Mesenchymal stem cell (in vitro differentiated cells and primary cell): ENCODE results near the gene EN2.

Source experiments
- DNase-seq: peaks from one replicate; pipeline ENCODE4 v3.0.0-alpha.2; 2013
- H2AFZ ChIP-seq: one replicate; pipeline ENCODE4 v1.6.1; 2013; ENCODE audit warnings: low read depth, mild to moderate bottlenecking, control low read depth, inconsistent platforms, low read length, moderate library complexity
- H2AK5ac ChIP-seq: 2 replicates; pipeline ENCODE4 v1.6.1; 2013; ENCODE audit warnings: low read length, moderate library complexity, mild to moderate bottlenecking, inconsistent platforms; ENCODE audit not compliant: severe bottlenecking
- H2BK120ac ChIP-seq: one replicate; pipeline ENCODE4 v1.6.1; 2013; ENCODE audit warnings: low read depth, mild to moderate bottlenecking, inconsistent platforms, low read length, moderate library complexity
- H2BK12ac ChIP-seq, 2 experiments: one replicate each; pipeline ENCODE4 v1.6.1; 2013; ENCODE audit warnings: inconsistent platforms in 2 of 2, low read length in 2 of 2, mild to moderate bottlenecking in 2 of 2, moderate library complexity in 2 of 2, control low read depth in 1 of 2
- H2BK15ac ChIP-seq: one replicate; pipeline ENCODE4 v1.6.1; 2013; ENCODE audit warnings: mild to moderate bottlenecking, low read depth, inconsistent platforms; ENCODE audit not compliant: poor library complexity, severe bottlenecking
- H2BK5ac ChIP-seq: 2 replicates; pipeline ENCODE4 v1.6.1; 2013; ENCODE audit warnings: low read depth, mild to moderate bottlenecking, low read length, control low read depth, inconsistent platforms; ENCODE audit not compliant: poor library complexity, severe bottlenecking
- H3K14ac ChIP-seq, 2 experiments: one replicate each; pipeline ENCODE4 v1.6.1; 2013; ENCODE audit warnings: inconsistent platforms in 2 of 2, low read length in 2 of 2, control low read depth in 1 of 2, mild to moderate bottlenecking in 1 of 2, moderate library complexity in 1 of 2
- H3K18ac ChIP-seq, 2 experiments: one replicate each; pipeline ENCODE4 v1.6.1; 2013; ENCODE audit warnings: inconsistent platforms in 2 of 2, low read length in 2 of 2, control low read depth in 1 of 2, low read depth in 1 of 2, mild to moderate bottlenecking in 1 of 2
- H3K23ac ChIP-seq, 2 experiments: one replicate each; pipeline ENCODE4 v1.6.1; 2013; ENCODE audit warnings: inconsistent platforms in 2 of 2, low read length in 2 of 2, mild to moderate bottlenecking in 2 of 2, moderate library complexity in 2 of 2, control low read depth in 1 of 2
- H3K27ac ChIP-seq: 2 replicates; pipeline ENCODE4 v1.5.1; 2013; ENCODE audit warnings: mild to moderate bottlenecking, moderate library complexity, low read length, control low read depth, inconsistent platforms; ENCODE audit not compliant: poor library complexity, severe bottlenecking
- H3K27me3 ChIP-seq, 2 experiments: 2 replicates each; pipeline versions ENCODE4 v1.6.1 to v1.7.0; 2013; ENCODE audit warnings: low read length in 2 of 2, mild to moderate bottlenecking in 2 of 2, moderate library complexity in 2 of 2, control low read depth in 1 of 2, inconsistent platforms in 1 of 2; ENCODE audit not compliant: control insufficient read depth in 1 of 2, insufficient read depth in 1 of 2
- H3K36me3 ChIP-seq, 2 experiments: 2 replicates each; pipeline versions ENCODE4 v1.6.1 to v1.7.0; 2013; ENCODE audit warnings: low read length in 2 of 2, control low read depth in 1 of 2, inconsistent platforms in 1 of 2, low read depth in 1 of 2, mild to moderate bottlenecking in 1 of 2; ENCODE audit not compliant: insufficient read depth in 2 of 2, control insufficient read depth in 1 of 2
- H3K4ac ChIP-seq, 2 experiments: one replicate each; pipeline ENCODE4 v1.6.1; 2013; ENCODE audit warnings: inconsistent platforms in 2 of 2, low read length in 2 of 2, mild to moderate bottlenecking in 2 of 2, moderate library complexity in 2 of 2, control low read depth in 1 of 2, low read depth in 1 of 2
- H3K4me1 ChIP-seq: 2 replicates; pipeline ENCODE4 v1.6.1; 2013; ENCODE audit warnings: low read depth, low read length, control low read depth; ENCODE audit not compliant: control insufficient read depth, insufficient read depth
- H3K4me2 ChIP-seq: 2 replicates; pipeline ENCODE4 v1.6.1; 2013; ENCODE audit warnings: low read length, mild to moderate bottlenecking, inconsistent platforms; ENCODE audit not compliant: poor library complexity, severe bottlenecking
- H3K4me3 ChIP-seq, 2 experiments: 2 replicates each; pipeline versions ENCODE4 v1.5.1 to v1.7.0; 2013; ENCODE audit warnings: low read length in 2 of 2, mild to moderate bottlenecking in 2 of 2, control low read depth in 1 of 2, low read depth in 1 of 2; ENCODE audit not compliant: insufficient read depth in 1 of 2
- H3K79me1 ChIP-seq: replicated peaks from 2 replicates; pipeline ENCODE4 v1.6.1; 2013; ENCODE audit warnings: mild to moderate bottlenecking, control low read depth, low read length, inconsistent platforms; ENCODE audit not compliant: poor library complexity, severe bottlenecking
- H3K9ac ChIP-seq: 2 replicates; pipeline ENCODE4 v1.7.0; 2013; ENCODE audit warnings: mild to moderate bottlenecking, low read length, moderate library complexity
- H3K9me3 ChIP-seq: 2 replicates; pipeline ENCODE4 v1.7.0; 2013; ENCODE audit warnings: mild to moderate bottlenecking, low read length; ENCODE audit not compliant: control insufficient read depth
- H4K8ac ChIP-seq: one replicate; pipeline ENCODE4 v1.6.1; 2013; ENCODE audit warnings: inconsistent platforms, mild to moderate bottlenecking, low read length, moderate library complexity
- H4K91ac ChIP-seq: one replicate; pipeline ENCODE4 v1.6.1; 2013; ENCODE audit warnings: mild to moderate bottlenecking, low read length, inconsistent platforms
- WGBS: methylation state at CpG from one replicate; pipeline ENCODE4 v1.1.7; 2013; ENCODE audit warnings: mixed read lengths; 5-methylcytosine and 5-hydroxymethylcytosine counted together

Gene EN2

GRCh38 chr7:155422151-155422550 is 35.8 kb upstream of the EN2 start:
- Histone ChIP-seq H3K4me1 (no peaks in the 10 kb centered on the region), H2BK5ac (no peak overlapping the region), H3K4me2 (no peak overlapping the region), H4K91ac (no peak overlapping the region), H2AK5ac (no peak overlapping the region), H3K79me1 (no peaks in the 10 kb centered on the region), H3K23ac (no peak overlapping the region), H2AFZ (no peak overlapping the region), H3K4me3 (no peak overlapping the region), H2BK120ac (no peak overlapping the region), H4K8ac (no peak overlapping the region), H3K9ac (no peak overlapping the region), H3K36me3 (no peaks in the 10 kb centered on the region), H3K4ac (no peak overlapping the region), H2BK15ac (no peak overlapping the region), H2BK12ac (no peak overlapping the region), H3K18ac (no peak overlapping the region), H3K14ac (no peak overlapping the region), H3K9me3 (no peaks in the 10 kb centered on the region), H3K27ac (no peak overlapping the region), H3K27me3 (peaks cover 26 to 64% of the 10 kb centered on the region in 2 experiments)
- DNase-seq, result no peak
- 76% methylated on average over 8 of the region's 10 CpGs for WGBS

GRCh38 chr7:155422599-155423336 is 35.2 kb upstream of the EN2 start:
- Histone ChIP-seq H2AFZ (no peak overlapping the region), H4K8ac (no peak overlapping the region), H2BK5ac (no peak overlapping the region), H2BK12ac (no peak overlapping the region), H4K91ac (no peak overlapping the region), H2BK120ac (no peak overlapping the region), H2BK15ac (no peak overlapping the region), H3K23ac (no peak overlapping the region), H3K36me3 (no peaks in the 10 kb centered on the region), H3K4ac (no peak overlapping the region), H3K27me3 (peaks cover 21 to 68% of the 10 kb centered on the region in 2 experiments), H3K9me3 (no peaks in the 10 kb centered on the region), H3K18ac (no peak overlapping the region), H3K14ac (no peak overlapping the region), H3K9ac (no peak overlapping the region), H3K4me3 (no peak overlapping the region), H3K27ac (no peak overlapping the region), H3K4me2 (no peak overlapping the region), H3K79me1 (no peaks in the 10 kb centered on the region), H2AK5ac (no peak overlapping the region), H3K4me1 (no peaks in the 10 kb centered on the region)
- DNase-seq, result no peak
- WGBS, result 85% methylated on average over 17 of the region's 19 CpGs

GRCh38 chr7:155423337-155424285 is 34.3 kb upstream of the EN2 start:
- Histone ChIP-seq H2BK12ac (no peak overlapping the region), H3K27me3 (peaks cover 17 to 70% of the 10 kb centered on the region in 2 experiments), H3K14ac (no peak overlapping the region), H4K91ac (no peak overlapping the region), H3K23ac (no peak overlapping the region), H2BK15ac (no peak overlapping the region), H3K36me3 (no peaks in the 10 kb centered on the region), H2BK120ac (no peak overlapping the region), H3K9ac (no peak overlapping the region), H3K4me2 (no peak overlapping the region), H3K4ac (no peak overlapping the region), H3K27ac (no peak overlapping the region), H3K9me3 (no peaks in the 10 kb centered on the region), H2BK5ac (no peak overlapping the region), H3K4me3 (no peak overlapping the region), H3K4me1 (no peaks in the 10 kb centered on the region), H2AFZ (no peak overlapping the region), H3K18ac (no peak overlapping the region), H2AK5ac (no peak overlapping the region), H3K79me1 (no peaks in the 10 kb centered on the region), H4K8ac (no peak overlapping the region)
- DNase-seq, result no peak
- WGBS, result 84% methylated on average over 24 of the region's 24 CpGs

- Histone ChIP-seq H3K27ac (no peak overlapping the region), H3K9ac (no peak overlapping the region), H3K23ac (no peak overlapping the region), H3K4me3 (no peak overlapping the region), H4K91ac (no peak overlapping the region), H3K14ac (no peak overlapping the region), H2BK120ac (no peak overlapping the region), H3K4me1 (no peaks in the 10 kb centered on the region), H3K27me3 (peaks cover 23 to 74% of the 10 kb centered on the region in 2 experiments), H2AK5ac (no peak overlapping the region), H3K79me1 (no peaks in the 10 kb centered on the region), H3K9me3 (peaks cover 6% of the 10 kb centered on the region), H3K4ac (no peak overlapping the region), H2BK12ac (no peak overlapping the region), H2BK15ac (no peak overlapping the region), H2AFZ (no peak overlapping the region), H3K18ac (no peak overlapping the region), H4K8ac (no peak overlapping the region), H3K36me3 (no peaks in the 10 kb centered on the region), H3K4me2 (no peak overlapping the region), H2BK5ac (no peak overlapping the region)
- no peak for DNase-seq
- 88% methylated on average over 22 of the region's 22 CpGs for WGBS
Observed at GRCh38 chr7:155424301-155425010, 33.5 kb upstream of the EN2 start.
